ENCODE data around the gene TAF4B. TPM values are rescaled to one million over a fixed set of nuclear protein-coding genes. Genes with fewer than 3 reads are reported as not detected.

Gene TAF4B
- total RNA-seq, 2 donors from 2014 or later, result 2.6 to 3.2 TPM

GRCh38 chr18:26407736-26408601 is 181.7 kb downstream of the TAF4B start:
- ATAC-seq (no peak), DNase-seq (no peak)
- intact Hi-C loops (cut with DNase I, micrococcal nuclease), result no loop called here

GRCh38 chr18:26409091-26409490 is 182.8 kb downstream of the TAF4B start:
- DNase-seq (no peak), ATAC-seq (no peak)
- intact Hi-C loops (cut with DNase I, micrococcal nuclease), result no loop called here

GRCh38 chr18:26414901-26415440 is 188.7 kb downstream of the TAF4B start:
- ATAC-seq (no peak), DNase-seq (no peak)
- intact Hi-C loops (cut with DNase I, micrococcal nuclease), result no loop called here

- intact Hi-C loops (cut with DNase I, micrococcal nuclease), result no loop called here
- ATAC-seq (no peak), DNase-seq (no peak)
Measured at GRCh38 chr18:26415631-26416030, 189.4 kb downstream of the TAF4B start.

- DNase-seq (no peak), ATAC-seq (no peak)
- intact Hi-C loops (cut with DNase I, micrococcal nuclease), result no loop called here
Measured at GRCh38 chr18:26416652-26417150, 190.5 kb downstream of the TAF4B start.

GRCh38 chr18:26417190-26417589 is 190.9 kb downstream of the TAF4B start:
- DNase-seq (no peak), ATAC-seq (no peak)
- intact Hi-C loops (cut with DNase I, micrococcal nuclease), result no loop called here

- DNase-seq (no peak), ATAC-seq (no peak)
- intact Hi-C loops (cut with DNase I, micrococcal nuclease), result no loop called here
Measured at GRCh38 chr18:26418225-26418624, 192.0 kb downstream of the TAF4B start.

- no peak for DNase-seq
- intact Hi-C loops (cut with DNase I, micrococcal nuclease), result no loop called here
- no peak for ATAC-seq
Measured at GRCh38 chr18:26419746-26420145, 193.5 kb downstream of the TAF4B start.

- ATAC-seq (no peak), DNase-seq (no peak)
- intact Hi-C loops (cut with DNase I, micrococcal nuclease), result no loop called here
Measured at GRCh38 chr18:26421503-26421902, 195.3 kb downstream of the TAF4B start.

GRCh38 chr18:26421931-26422330 is 195.7 kb downstream of the TAF4B start:
- ATAC-seq, result no peak

GRCh38 chr18:26422472-26423162 is 196.4 kb downstream of the TAF4B start:
- intact Hi-C loops (cut with DNase I, micrococcal nuclease), result no loop called here
- ATAC-seq (no peak), DNase-seq (no peak)

More at GRCh38 chr18:26421931-26422330, 195.7 kb downstream of the TAF4B start:
- DNase-seq, result no peak
- intact Hi-C loops (cut with DNase I, micrococcal nuclease), result no loop called here

- intact Hi-C loops (cut with DNase I, micrococcal nuclease), result no loop called here
- ATAC-seq (no peak), DNase-seq (no peak)
Measured at GRCh38 chr18:26424428-26425147, 198.3 kb downstream of the TAF4B start.

GRCh38 chr18:26425148-26425531 is 198.9 kb downstream of the TAF4B start:
- ATAC-seq (no peak), DNase-seq (no peak)
- intact Hi-C loops (cut with DNase I, micrococcal nuclease), result no loop called here

GRCh38 chr18:26429535-26430226 is 203.4 kb downstream of the TAF4B start:
- ATAC-seq, result no peak
- intact Hi-C loops (cut with DNase I, micrococcal nuclease), result no loop called here

GRCh38 chr18:26432651-26433424 is 206.6 kb downstream of the TAF4B start:
- intact Hi-C loops (cut with DNase I, micrococcal nuclease), result no loop called here
- DNase-seq, result no peak
- no peak for ATAC-seq

More at GRCh38 chr18:26429535-26430226, 203.4 kb downstream of the TAF4B start:
- no peak for DNase-seq

GRCh38 chr18:26434887-26435286 is 208.6 kb downstream of the TAF4B start:
- DNase-seq, result no peak
- ATAC-seq, result no peak
- intact Hi-C loops (cut with DNase I, micrococcal nuclease), result no loop called here

- DNase-seq (no peak), ATAC-seq (no peak)
- intact Hi-C loops (cut with DNase I, micrococcal nuclease), result no loop called here
Measured at GRCh38 chr18:26435415-26436095, 209.3 kb downstream of the TAF4B start.

Measured in left colon (tissue), 2 donors.